ENCODE results near the gene TEX35.
"Not testable (repeated sequence)": the region's sequence is repeated elsewhere in the genome, so short reads cannot be mapped to it uniquely, and the experiment has no call there.

The TEX35 gene

DNA sequence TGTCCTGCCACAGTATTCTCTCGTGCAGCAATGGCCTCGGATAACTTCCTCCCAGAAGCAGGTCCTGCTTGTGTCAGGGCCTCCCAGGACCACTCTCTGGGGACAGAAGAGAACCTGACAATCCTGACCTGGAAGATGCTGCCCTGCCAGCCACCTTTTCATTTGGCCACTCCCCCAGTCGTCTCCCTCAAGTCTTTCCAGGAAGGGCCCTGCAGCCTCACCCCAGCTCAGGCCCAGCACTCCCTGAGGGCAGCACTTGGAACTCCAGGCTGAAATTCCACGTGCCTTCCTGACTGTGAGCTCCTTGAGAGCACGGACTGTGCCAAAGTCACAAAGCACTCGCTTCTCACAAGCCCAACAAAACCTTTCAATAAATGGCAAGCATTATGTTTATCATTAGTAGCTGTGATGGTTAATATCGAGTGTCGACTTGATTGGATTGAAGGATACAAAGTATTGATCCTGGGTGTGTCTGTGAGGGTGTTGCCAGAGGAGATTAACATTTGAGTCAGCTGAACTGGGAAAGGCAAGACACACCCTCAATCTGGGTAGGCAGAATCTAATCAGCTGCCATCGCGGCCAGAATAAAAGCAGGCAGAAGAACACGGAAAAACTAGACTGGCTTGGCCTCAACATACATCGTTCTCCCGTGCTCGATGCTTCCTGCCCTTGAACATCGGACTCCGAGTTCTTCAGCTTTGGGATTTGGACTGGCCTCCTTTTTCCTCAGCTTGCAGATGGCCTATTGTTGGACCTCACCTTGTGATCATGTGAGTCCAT lies 13.8 kb upstream of the TEX35 start:
- H3K4me3 ChIP-seq (ENCODE audit: low read depth, low read length), result no peak overlapping the region
- TF ChIP-seq, protein P1, sequence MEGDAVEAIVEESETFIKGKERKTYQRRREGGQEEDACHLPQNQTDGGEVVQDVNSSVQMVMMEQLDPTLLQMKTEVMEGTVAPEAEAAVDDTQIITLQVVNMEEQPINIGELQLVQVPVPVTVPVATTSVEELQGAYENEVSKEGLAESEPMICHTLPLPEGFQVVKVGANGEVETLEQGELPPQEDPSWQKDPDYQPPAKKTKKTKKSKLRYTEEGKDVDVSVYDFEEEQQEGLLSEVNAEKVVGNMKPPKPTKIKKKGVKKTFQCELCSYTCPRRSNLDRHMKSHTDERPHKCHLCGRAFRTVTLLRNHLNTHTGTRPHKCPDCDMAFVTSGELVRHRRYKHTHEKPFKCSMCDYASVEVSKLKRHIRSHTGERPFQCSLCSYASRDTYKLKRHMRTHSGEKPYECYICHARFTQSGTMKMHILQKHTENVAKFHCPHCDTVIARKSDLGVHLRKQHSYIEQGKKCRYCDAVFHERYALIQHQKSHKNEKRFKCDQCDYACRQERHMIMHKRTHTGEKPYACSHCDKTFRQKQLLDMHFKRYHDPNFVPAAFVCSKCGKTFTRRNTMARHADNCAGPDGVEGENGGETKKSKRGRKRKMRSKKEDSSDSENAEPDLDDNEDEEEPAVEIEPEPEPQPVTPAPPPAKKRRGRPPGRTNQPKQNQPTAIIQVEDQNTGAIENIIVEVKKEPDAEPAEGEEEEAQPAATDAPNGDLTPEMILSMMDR (IDR thresholded peaks at IDR 0.05; ENCODE audit: low read depth, low read length, missing control alignments), result no peak
- DNase-seq (ENCODE audit: low read depth), result no peak

DNA sequence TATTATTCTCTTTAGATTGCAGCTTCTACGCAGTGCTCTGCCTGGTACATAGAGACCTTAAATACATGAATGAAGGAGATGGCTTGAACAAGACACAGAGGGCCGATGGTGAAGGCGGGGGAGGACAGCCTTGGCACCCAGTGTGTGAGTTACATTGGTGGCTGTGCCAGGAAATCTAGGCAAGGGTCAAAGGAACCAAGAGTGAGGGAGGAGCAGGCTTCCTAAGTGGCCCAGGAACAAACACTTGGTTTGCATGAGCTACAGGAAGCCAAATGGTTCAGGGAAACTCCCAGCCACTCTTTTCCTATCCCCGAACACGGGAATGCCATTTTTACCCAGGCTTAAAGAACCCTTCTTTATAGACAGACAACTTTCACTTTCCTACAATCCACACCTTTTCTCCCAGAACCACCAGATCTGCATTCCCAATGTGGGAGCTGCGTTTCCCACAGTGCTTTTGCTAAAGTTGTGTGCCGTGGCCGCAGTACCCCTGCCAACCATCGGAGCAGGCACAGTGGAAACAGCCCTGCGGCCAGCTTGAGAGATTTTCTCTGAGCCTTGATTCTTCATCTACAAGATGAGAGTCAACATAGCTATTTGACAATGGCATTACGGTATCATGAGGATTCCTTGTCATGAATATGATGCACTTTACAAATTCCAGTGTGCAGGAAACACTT lies 12.7 kb upstream of the TEX35 start:
- no peak for DNase-seq (ENCODE audit: low read depth)
- no peak overlapping the region for H3K4me3 ChIP-seq (ENCODE audit: low read depth, low read length)
- TF ChIP-seq, protein P1 (IDR thresholded peaks at IDR 0.05; ENCODE audit: low read depth, low read length, missing control alignments), result peak; percentile 28

DNA sequence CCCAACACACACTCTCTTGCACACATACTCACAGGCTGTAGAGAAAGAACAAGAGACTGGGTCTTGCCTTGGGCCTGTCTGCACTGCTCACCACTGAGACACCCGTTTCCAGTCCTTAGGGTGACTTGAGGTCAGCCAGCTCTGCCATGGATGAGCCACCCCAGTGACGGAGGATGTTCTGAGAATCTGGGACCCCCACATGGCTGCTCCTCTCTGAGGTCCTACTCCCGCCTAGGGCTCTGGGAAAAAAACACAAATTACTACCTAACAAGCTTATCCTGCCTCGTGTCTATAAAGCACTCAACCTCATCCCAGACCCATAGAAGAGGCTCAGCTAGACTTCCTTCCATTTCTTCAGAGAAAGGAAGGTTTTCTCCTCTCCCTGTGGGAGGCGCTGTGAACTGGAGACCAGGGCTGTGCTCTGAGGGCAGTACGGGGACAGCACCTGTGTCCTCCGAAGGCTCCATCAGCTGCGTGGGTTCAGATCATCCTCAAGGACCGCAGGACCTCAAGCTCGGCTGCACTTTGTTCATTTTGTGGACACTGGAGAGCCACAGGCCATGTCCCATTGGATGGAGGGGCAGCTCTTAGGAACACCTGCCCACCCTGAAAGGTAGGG lies 11.9 kb upstream of the TEX35 start:
- TF ChIP-seq, protein P1 (IDR thresholded peaks at IDR 0.05; ENCODE audit: low read depth, low read length, missing control alignments), result no peak
- DNase-seq (ENCODE audit: low read depth), result no peak

DNA sequence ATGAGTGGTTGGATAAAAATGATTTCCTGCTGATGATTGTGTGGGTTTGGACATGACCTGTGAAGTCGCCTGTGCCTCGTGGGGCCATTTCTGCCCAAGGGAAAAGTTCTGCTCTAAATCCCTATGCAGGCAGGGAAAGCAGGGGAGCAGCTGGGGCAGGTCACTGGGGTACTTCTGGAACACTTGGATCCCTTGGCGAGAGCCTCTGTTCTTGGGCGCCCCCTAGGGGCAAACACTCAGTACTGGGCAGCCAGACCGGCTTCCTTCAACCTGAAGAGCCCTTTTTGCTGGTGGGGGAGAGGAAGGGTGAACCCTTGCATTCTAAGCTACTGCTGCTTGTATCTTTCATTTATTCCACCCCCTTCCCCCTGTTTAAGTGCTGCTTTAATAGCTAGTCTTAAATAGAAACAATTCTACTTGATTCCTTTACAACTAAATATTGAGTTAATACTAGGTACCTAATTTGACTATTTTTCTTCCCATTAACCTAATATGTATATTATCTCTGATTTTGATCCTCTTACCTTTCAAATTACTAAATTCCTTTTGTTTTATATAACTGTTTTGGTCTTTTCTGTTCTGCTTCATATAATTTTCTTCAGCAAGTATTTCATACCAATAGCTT lies 11.1 kb upstream of the TEX35 start:
- DNase-seq (ENCODE audit: low read depth), result peak; percentile 12
- no peak overlapping the region for H3K4me3 ChIP-seq (ENCODE audit: low read depth, low read length)
- TF ChIP-seq, protein P1 (IDR thresholded peaks at IDR 0.05; ENCODE audit: low read depth, low read length, missing control alignments), result peak; percentile 97

More for the DNA sequence above, 11.9 kb upstream of the TEX35 start:
- H3K4me3 ChIP-seq (ENCODE audit: low read depth, low read length), result no peak overlapping the region

DNA sequence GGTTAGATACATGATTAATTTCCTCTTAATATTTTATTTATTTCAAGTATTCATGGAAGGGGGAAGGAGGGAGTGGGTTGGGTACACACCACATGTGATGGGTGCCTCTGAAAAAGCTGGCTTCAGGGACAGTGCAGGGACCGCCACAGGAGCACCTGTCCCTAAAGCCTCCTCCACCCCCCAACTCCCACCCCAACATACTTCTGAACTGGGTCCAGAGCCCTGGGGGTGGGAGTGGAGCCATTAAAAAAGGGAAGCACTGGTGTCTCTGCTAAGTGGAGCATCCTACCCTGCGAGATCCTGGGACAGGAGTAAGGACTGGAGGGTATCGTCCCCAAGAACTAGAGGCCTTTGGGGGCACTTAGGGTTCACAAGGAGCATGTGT lies 10.6 kb upstream of the TEX35 start:
- TF ChIP-seq, protein P1 (IDR thresholded peaks at IDR 0.05; ENCODE audit: low read depth, low read length, missing control alignments), result no peak
- H3K4me3 ChIP-seq (ENCODE audit: low read depth, low read length), result no peak overlapping the region
- no peak for DNase-seq (ENCODE audit: low read depth)

DNA sequence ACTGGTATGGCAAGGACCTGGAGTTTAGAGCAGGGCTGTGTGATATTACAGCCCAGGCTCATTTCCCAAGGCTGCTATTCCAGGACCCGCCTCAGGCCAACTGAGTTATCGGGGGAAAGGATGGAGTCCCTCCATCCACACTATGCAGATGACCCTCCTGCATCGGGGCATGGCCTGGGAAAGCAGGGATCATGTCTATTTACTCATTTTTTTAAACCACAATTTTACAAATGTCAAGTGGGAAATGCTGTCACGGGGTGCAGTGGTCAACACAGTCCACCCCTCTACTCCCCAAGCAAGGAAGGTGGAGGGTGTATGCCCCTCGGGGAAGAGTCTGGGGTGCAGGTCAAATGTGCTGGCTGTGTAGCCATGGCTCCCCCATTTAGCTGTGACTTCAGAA lies 10.1 kb upstream of the TEX35 start:
- no peak overlapping the region for H3K4me3 ChIP-seq (ENCODE audit: low read depth, low read length)
- TF ChIP-seq, protein P1 (IDR thresholded peaks at IDR 0.05; ENCODE audit: low read depth, low read length, missing control alignments), result no peak
- DNase-seq (ENCODE audit: low read depth), result no peak

DNA sequence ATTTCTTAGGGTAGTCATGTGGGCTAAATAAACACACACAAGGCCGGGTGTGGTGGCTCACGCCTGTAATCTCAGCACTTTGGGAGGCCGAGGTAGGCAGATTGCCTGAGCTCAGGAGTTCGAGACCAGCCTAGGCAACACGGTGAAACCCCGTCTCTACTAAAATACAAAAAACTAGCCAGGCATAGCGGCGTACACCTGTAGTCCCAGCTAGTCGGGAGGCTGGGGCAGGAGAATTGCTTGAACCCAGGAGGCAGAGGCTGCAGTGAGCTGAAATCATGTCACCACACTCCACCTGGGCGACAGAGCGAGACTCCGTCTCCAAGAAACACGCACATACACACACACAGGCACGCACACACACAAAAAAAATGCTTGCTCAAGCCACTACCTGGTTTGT lies 9.6 kb upstream of the TEX35 start:
- DNase-seq (ENCODE audit: low read depth); H3K4me3 ChIP-seq (ENCODE audit: low read depth, low read length): not testable (repeated sequence)
